Osteoblast (primary cell): ENCODE results near the gene C18orf32. TPM values are rescaled to one million over a fixed set of nuclear protein-coding genes. Genes with fewer than 3 reads are reported as not detected.

Experiments
- DNase-seq: peaks from one replicate; pipeline ENCODE4 v3.0.0; 2011; ENCODE audit warnings: low spot score, mixed read lengths; ENCODE audit not compliant: insufficient read length; ENCODE audit errors: missing footprints
- H2AFZ ChIP-seq: 2 replicates; pipeline ENCODE4 v1.6.0; 2011; ENCODE audit warnings: mild to moderate bottlenecking, low read length
- H3K27ac ChIP-seq: 2 replicates; pipeline ENCODE4 v1.5.1; 2011; ENCODE audit warnings: mild to moderate bottlenecking, low read depth, low read length, moderate library complexity
- H3K27me3 ChIP-seq: 2 replicates; pipeline ENCODE4 v1.6.0; 2012; ENCODE audit warnings: mild to moderate bottlenecking, control low read depth, inconsistent platforms, low read length, moderate library complexity; ENCODE audit not compliant: insufficient read depth
- H3K36me3 ChIP-seq: 2 replicates; pipeline ENCODE4 v1.5.1; 2011; ENCODE audit warnings: mild to moderate bottlenecking, low read length, control low read depth, moderate library complexity; ENCODE audit not compliant: insufficient read depth
- H3K4me1 ChIP-seq: 2 replicates; pipeline ENCODE4 v1.5.1; 2011; ENCODE audit warnings: mild to moderate bottlenecking, low read length, control low read depth, moderate library complexity; ENCODE audit not compliant: insufficient read depth
- H3K4me2 ChIP-seq: 2 replicates; pipeline ENCODE4 v1.6.0; 2011; ENCODE audit warnings: mild to moderate bottlenecking, low read length; ENCODE audit not compliant: insufficient read depth
- H3K4me3 ChIP-seq: fragments of 200-600 bp; sonication (generic); 3 replicates; pipeline ENCODE4 v1.5.1; 2012; ENCODE audit warnings: mild to moderate bottlenecking, low read length, inconsistent platforms; ENCODE audit not compliant: insufficient read depth
- H3K79me2 ChIP-seq: 2 replicates; pipeline ENCODE4 v1.6.0; 2012; ENCODE audit warnings: mild to moderate bottlenecking, low read length, control low read depth, inconsistent platforms; ENCODE audit not compliant: insufficient read depth
- H3K9me3 ChIP-seq: 2 replicates; pipeline ENCODE4 v1.5.1; 2011; ENCODE audit warnings: low read depth, low read length, control low read depth
- H4K20me1 ChIP-seq: 2 replicates; pipeline ENCODE4 v1.6.0; 2012; ENCODE audit warnings: mild to moderate bottlenecking, low read length, control low read depth; ENCODE audit not compliant: insufficient read depth
- total RNA-seq: library from RNA; depleted of rRNA; stranded (reverse); fragments of >200 nt; gene quantifications from 2 replicates; pipeline ENCODE4 v1.2.3, GENCODE V29; 2012
- TF ChIP-seq, protein P1 (sequence below): IDR thresholded peaks from 2 replicates; pipeline ENCODE4 v1.5.1; 2011; ENCODE audit warnings: mild to moderate bottlenecking, low read depth, low read length, moderate library complexity; ENCODE audit errors: extremely low read depth

Gene C18orf32
- total RNA-seq, 1 donor, result 16.6 TPM

DNA sequence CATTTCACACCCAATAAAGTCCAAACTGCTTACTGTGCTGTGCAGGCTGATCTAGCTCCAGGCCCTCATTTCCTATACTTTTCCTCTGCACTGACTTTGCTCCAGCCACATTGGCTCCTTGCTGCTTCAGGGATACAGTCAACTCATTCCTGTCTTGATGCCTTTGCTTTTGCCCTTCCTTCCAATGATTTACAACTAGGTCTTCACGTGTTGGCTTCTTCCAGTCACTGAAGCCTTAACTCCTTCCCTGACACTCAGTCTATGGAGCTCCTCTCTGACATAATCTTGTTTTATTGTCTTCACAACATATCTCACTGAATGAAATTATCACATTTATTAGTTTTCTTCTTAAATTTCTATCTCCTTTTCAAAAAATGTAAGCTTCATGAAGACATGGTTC is 16.9 kb upstream of the C18orf32 start:
- no peak for DNase-seq
- Histone ChIP-seq H4K20me1 (no peaks in the 10 kb centered on the region), H2AFZ (no peak overlapping the region), H3K27ac (no peak overlapping the region), H3K36me3 (no peaks in the 10 kb centered on the region), H3K4me3 (no peak overlapping the region), H3K27me3 (peaks cover 7% of the 10 kb centered on the region), H3K9me3 (no peaks in the 10 kb centered on the region), H3K4me1 (no peaks in the 10 kb centered on the region), H3K4me2 (no peak overlapping the region), H3K79me2 (no peaks in the 10 kb centered on the region)
- TF ChIP-seq, protein P1, sequence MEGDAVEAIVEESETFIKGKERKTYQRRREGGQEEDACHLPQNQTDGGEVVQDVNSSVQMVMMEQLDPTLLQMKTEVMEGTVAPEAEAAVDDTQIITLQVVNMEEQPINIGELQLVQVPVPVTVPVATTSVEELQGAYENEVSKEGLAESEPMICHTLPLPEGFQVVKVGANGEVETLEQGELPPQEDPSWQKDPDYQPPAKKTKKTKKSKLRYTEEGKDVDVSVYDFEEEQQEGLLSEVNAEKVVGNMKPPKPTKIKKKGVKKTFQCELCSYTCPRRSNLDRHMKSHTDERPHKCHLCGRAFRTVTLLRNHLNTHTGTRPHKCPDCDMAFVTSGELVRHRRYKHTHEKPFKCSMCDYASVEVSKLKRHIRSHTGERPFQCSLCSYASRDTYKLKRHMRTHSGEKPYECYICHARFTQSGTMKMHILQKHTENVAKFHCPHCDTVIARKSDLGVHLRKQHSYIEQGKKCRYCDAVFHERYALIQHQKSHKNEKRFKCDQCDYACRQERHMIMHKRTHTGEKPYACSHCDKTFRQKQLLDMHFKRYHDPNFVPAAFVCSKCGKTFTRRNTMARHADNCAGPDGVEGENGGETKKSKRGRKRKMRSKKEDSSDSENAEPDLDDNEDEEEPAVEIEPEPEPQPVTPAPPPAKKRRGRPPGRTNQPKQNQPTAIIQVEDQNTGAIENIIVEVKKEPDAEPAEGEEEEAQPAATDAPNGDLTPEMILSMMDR, result no peak

DNA sequence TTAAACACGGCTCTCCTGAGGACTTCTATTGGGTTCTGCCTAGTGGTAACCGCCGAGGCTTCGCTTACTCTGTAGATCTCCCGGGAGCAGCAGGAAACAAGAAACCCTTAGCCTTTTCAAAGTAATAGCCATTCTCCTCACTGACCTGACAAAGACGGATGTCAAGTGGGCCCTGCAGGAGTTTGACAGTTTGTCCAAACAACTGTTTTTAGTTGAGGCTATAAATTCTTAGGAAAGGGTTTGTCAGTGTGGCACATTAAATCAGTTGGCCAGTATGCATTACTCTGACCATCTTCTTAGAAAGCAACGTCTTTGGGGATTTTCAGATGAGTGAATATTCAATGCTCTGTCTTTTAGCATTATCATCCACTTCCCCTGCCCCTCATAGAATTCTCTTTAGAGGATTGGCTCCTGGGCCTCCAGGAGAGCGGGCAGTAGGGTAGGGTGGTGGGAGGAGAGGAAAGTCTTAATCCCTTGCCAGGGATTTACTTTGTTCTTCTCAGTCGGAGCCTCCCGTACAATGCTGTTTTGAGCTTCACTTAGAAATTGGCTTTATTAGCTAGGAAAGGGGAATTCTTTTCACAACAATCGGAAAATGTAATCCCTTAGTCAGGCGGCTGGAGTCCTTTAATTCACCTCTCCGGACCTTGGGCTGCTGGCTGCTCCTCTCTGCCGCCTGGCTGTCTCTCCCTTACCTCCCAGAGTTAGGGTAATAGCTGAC is 13.3 kb upstream of the C18orf32 start:
- Histone ChIP-seq H3K4me2 (no peak overlapping the region), H3K9me3 (no peaks in the 10 kb centered on the region), H3K27me3 (peaks cover 7% of the 10 kb centered on the region), H4K20me1 (no peaks in the 10 kb centered on the region), H2AFZ (peak overlapping the region; percentile 15), H3K4me1 (no peaks in the 10 kb centered on the region), H3K36me3 (no peaks in the 10 kb centered on the region), H3K4me3 (no peak overlapping the region), H3K79me2 (no peaks in the 10 kb centered on the region), H3K27ac (no peak overlapping the region)
- DNase-seq, result no peak
- TF ChIP-seq, protein P1, result no peak

DNA sequence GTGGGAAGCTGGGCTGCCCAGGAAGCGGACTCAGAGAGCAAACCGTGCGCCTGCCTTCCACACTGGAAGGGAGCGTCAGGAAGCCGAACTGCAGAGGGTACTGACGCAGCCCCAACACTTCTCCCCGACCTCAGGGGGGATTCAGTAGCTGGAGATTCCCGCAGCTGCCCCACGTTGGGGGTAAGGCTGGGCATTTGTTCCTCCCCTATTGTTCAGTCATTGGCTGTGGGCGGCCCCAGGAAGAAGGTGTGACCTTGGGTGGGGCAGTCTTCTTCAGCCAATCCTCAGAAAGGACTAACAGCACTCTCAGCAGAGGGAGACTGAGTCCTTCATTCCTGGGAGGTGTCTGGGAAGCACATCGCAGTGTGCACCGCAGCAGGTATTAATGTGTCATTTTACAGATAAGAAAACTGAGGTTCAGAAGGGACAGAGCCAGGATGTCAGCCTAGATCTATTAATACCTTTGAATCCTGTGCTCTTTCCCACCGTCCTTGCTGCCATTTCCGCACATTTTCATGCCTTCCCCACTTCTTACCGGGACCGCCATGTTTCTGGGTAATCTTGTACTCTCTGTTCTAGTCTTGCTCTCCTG is 12.1 kb upstream of the C18orf32 start:
- no peaks in the 10 kb centered on the region for H3K79me2 ChIP-seq
- H3K4me3 ChIP-seq, result no peak overlapping the region
- no peak overlapping the region for H3K4me2 ChIP-seq
- no peaks in the 10 kb centered on the region for H4K20me1 ChIP-seq
- no peaks in the 10 kb centered on the region for H3K4me1 ChIP-seq
- peaks cover 7% of the 10 kb centered on the region for H3K27me3 ChIP-seq
- no peaks in the 10 kb centered on the region for H3K36me3 ChIP-seq
- DNase-seq, result peak; percentile 71
- TF ChIP-seq, protein P1, result no peak
- H3K27ac ChIP-seq, result no peak overlapping the region
- H2AFZ ChIP-seq, result no peak overlapping the region
- H3K9me3 ChIP-seq, result no peaks in the 10 kb centered on the region

DNA sequence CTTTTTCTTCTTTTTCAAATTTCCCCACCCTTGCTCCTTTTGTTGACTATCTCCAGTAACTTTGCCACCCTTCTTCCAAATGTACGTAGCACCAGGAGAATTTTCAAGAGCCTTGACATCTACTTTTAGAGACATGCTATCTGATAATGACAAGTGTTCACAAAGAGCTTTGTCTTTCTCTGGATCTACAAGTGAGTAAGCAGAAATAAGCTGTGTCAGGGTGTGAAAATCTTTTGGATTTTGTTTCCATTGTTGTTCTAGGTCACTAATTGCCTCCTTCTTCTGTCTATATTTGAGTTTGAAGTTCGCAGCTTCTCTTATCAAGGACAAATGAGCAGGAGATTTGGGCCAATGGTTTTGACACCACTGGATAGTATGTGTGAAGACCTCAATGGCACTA is 8.4 kb upstream of the C18orf32 start:
- no peak overlapping the region for H3K4me2 ChIP-seq
- no peaks in the 10 kb centered on the region for H3K9me3 ChIP-seq
- TF ChIP-seq, protein P1, result no peak
- H3K36me3 ChIP-seq, result peaks cover 12% of the 10 kb centered on the region
- H3K79me2 ChIP-seq, result peaks cover 17% of the 10 kb centered on the region
- H3K27me3 ChIP-seq, result peaks cover 4% of the 10 kb centered on the region
- H3K27ac ChIP-seq, result no peak overlapping the region
- peaks cover 9% of the 10 kb centered on the region for H3K4me1 ChIP-seq
- no peak overlapping the region for H2AFZ ChIP-seq
- no peak for DNase-seq
- no peak overlapping the region for H3K4me3 ChIP-seq
- peaks cover 16% of the 10 kb centered on the region for H4K20me1 ChIP-seq
